ENCODE data around the gene RCVRN. TPM values are rescaled to one million over a fixed set of nuclear protein-coding genes. Genes with fewer than 3 reads are reported as not detected.

RCVRN gene
- total RNA-seq, 1 experiment from 2014 or later, result not detected

- Histone ChIP-seq H3K4me3 (no peak overlapping the region), H3K36me3 (ENCODE audit: low read depth) (no peaks in the 10 kb centered on the region), H3K27ac (no peak overlapping the region), H4K20me1 (ENCODE audit: insufficient read depth) (no peaks in the 10 kb centered on the region), H2AFZ (no peak overlapping the region), H3K27me3 (ENCODE audit: insufficient read depth, low read depth) (no peaks in the 10 kb centered on the region), H3K4me1 (replicated peaks; ENCODE audit: insufficient read depth) (no peaks in the 10 kb centered on the region), H3F3A (ENCODE audit: insufficient read depth, low read depth) (no peaks in the 10 kb centered on the region), H3K4me2 (no peak overlapping the region), H3K79me2 (ENCODE audit: low read depth) (no peaks in the 10 kb centered on the region), H3K9me2 (ENCODE audit: insufficient read depth) (no peaks in the 10 kb centered on the region), H3K9me3 (ENCODE audit: insufficient read depth, low read depth) (no peaks in the 10 kb centered on the region)
- no peak for DNase-seq
- POLR2A ChIA-PET (ENCODE audit: unreplicated experiment), result no interaction called here
- BruUV-seq (replicated peaks), result no TSS peak
- intact Hi-C loops (cut with micrococcal nuclease; ENCODE audit: unreplicated experiment), result no loop called here
- CTCF ChIA-PET, result interaction anchor here (0.7 kb wide), 1 partner anchor 515 kb away, joined by 3 read pairs; no protein-coding TSS in a partner anchor
- TF ChIP-seq CTCF (conservative IDR thresholded peaks at IDR 0.05) (no peak), EZH2 (IDR thresholded peaks at IDR 0.05; ENCODE audit: low read depth) (no peak)
Observed at GRCh38 chr17:9859781-9860180, 45.3 kb downstream of the RCVRN start.

- no peak overlapping the region for H3K27ac ChIP-seq
- ChIA-PET CTCF (no interaction called here), POLR2A (ENCODE audit: unreplicated experiment) (no interaction called here)
- no peaks in the 10 kb centered on the region for H4K20me1 ChIP-seq (ENCODE audit: insufficient read depth)
- H3F3A ChIP-seq (ENCODE audit: insufficient read depth, low read depth), result no peaks in the 10 kb centered on the region
- no peaks in the 10 kb centered on the region for H3K9me3 ChIP-seq (ENCODE audit: insufficient read depth, low read depth)
- H3K9me2 ChIP-seq (ENCODE audit: insufficient read depth), result no peaks in the 10 kb centered on the region
- no peaks in the 10 kb centered on the region for H3K36me3 ChIP-seq (ENCODE audit: low read depth)
- no TSS peak for BruUV-seq (replicated peaks)
- DNase-seq, result no peak
- no peak for TF ChIP-seq CTCF (conservative IDR thresholded peaks at IDR 0.05)
- TF ChIP-seq EZH2 (IDR thresholded peaks at IDR 0.05; ENCODE audit: low read depth), result no peak
- H3K4me1 ChIP-seq (replicated peaks; ENCODE audit: insufficient read depth), result no peaks in the 10 kb centered on the region
- H3K4me3 ChIP-seq, result no peak overlapping the region
- no peak overlapping the region for H2AFZ ChIP-seq
- H3K79me2 ChIP-seq (ENCODE audit: low read depth), result no peaks in the 10 kb centered on the region
- intact Hi-C loops (cut with micrococcal nuclease; ENCODE audit: unreplicated experiment), result no loop called here
- no peaks in the 10 kb centered on the region for H3K27me3 ChIP-seq (ENCODE audit: insufficient read depth, low read depth)
- H3K4me2 ChIP-seq, result no peak overlapping the region
Observed at GRCh38 chr17:9855036-9855435, 50.0 kb downstream of the RCVRN start.

- H3K79me2 ChIP-seq (ENCODE audit: low read depth), result no peaks in the 10 kb centered on the region
- H3K9me2 ChIP-seq (ENCODE audit: insufficient read depth), result no peaks in the 10 kb centered on the region
- H3K4me3 ChIP-seq, result no peak overlapping the region
- CTCF ChIA-PET, result no interaction called here
- no peaks in the 10 kb centered on the region for H3K27me3 ChIP-seq (ENCODE audit: insufficient read depth, low read depth)
- POLR2A ChIA-PET (ENCODE audit: unreplicated experiment), result no interaction called here
- H3F3A ChIP-seq (ENCODE audit: insufficient read depth, low read depth), result no peaks in the 10 kb centered on the region
- H3K27ac ChIP-seq, result no peak overlapping the region
- BruUV-seq (replicated peaks), result no TSS peak
- TF ChIP-seq CTCF (conservative IDR thresholded peaks at IDR 0.05) (no peak), EZH2 (IDR thresholded peaks at IDR 0.05; ENCODE audit: low read depth) (no peak)
- H4K20me1 ChIP-seq (ENCODE audit: insufficient read depth), result no peaks in the 10 kb centered on the region
- no peak overlapping the region for H2AFZ ChIP-seq
- H3K36me3 ChIP-seq (ENCODE audit: low read depth), result no peaks in the 10 kb centered on the region
- no peaks in the 10 kb centered on the region for H3K4me1 ChIP-seq (replicated peaks; ENCODE audit: insufficient read depth)
- no peak overlapping the region for H3K4me2 ChIP-seq
- no peaks in the 10 kb centered on the region for H3K9me3 ChIP-seq (ENCODE audit: insufficient read depth, low read depth)
- intact Hi-C loops (cut with micrococcal nuclease; ENCODE audit: unreplicated experiment), result no loop called here
- no peak for DNase-seq
Observed at GRCh38 chr17:9854255-9854654, 50.8 kb downstream of the RCVRN start.
